Activated CD8-positive, alpha-beta T cell treated with anti-CD3 and anti-CD28 coated beads, Interleukin-2, amount 10 ng/mL, durations not matched to agents 7 days and 5 days (primary cell): Measurements from ENCODE around the gene PADI6. TPM values are rescaled to one million over a fixed set of nuclear protein-coding genes. Genes with fewer than 3 reads are reported as not detected.
A peak's percentile ranks its signal among the peaks of the same experiment; 100 is the strongest.

Source experiments
- ATAC-seq: fragments of 150-1000 bp; cut with Tn5 transposase; one replicate; pipeline ENCODE4 v1.10.0; 2021; ENCODE audit warnings: moderate library complexity
- CTCF ChIA-PET: fragments of 350-600 bp; sonication (Branson Sonifier 250); formaldehyde crosslinking; loops from one replicate; lab custom pipeline; 2021; ENCODE audit warnings: antibody characterized with exemption; lab: Charles Lee
- POLR2A ChIA-PET: fragments of 350-600 bp; sonication (Branson Sonifier 250); formaldehyde crosslinking; loops from one replicate; lab custom pipeline; 2021; ENCODE audit warnings: antibody characterized with exemption; lab: Charles Lee
- DNase-seq: peaks from one replicate; pipeline ENCODE4 v3.0.0-alpha.2; 2020
- H3K27ac Mint-ChIP-seq: one replicate; pipeline ENCODE4 v1.8.0; 2021; ENCODE audit warnings: mild to moderate bottlenecking, mixed read lengths
- H3K27me3 Mint-ChIP-seq: one replicate; pipeline ENCODE4 v1.8.0; 2021; ENCODE audit warnings: low read depth, mixed read lengths
- H3K36me3 Mint-ChIP-seq: one replicate; pipeline ENCODE4 v1.8.0; 2021; ENCODE audit warnings: low read depth, mixed read lengths
- H3K4me1 Mint-ChIP-seq: one replicate; pipeline ENCODE4 v1.8.0; 2021; ENCODE audit warnings: low read depth, mixed read lengths
- H3K4me3 Mint-ChIP-seq: one replicate; pipeline ENCODE4 v1.8.0; 2021; ENCODE audit warnings: mild to moderate bottlenecking, mixed read lengths
- H3K9me3 Mint-ChIP-seq: one replicate; pipeline ENCODE4 v1.8.0; 2022; ENCODE audit warnings: mixed read lengths; ENCODE audit not compliant: insufficient read depth
- total RNA-seq, 2 experiments: library from RNA; stranded (reverse); gene quantifications; one replicate each; pipeline ENCODE4 v1.2.3, GENCODE V29; 2021

PADI6 gene
- total RNA-seq, 2 experiments from 2014 or later: not detected

DNA sequence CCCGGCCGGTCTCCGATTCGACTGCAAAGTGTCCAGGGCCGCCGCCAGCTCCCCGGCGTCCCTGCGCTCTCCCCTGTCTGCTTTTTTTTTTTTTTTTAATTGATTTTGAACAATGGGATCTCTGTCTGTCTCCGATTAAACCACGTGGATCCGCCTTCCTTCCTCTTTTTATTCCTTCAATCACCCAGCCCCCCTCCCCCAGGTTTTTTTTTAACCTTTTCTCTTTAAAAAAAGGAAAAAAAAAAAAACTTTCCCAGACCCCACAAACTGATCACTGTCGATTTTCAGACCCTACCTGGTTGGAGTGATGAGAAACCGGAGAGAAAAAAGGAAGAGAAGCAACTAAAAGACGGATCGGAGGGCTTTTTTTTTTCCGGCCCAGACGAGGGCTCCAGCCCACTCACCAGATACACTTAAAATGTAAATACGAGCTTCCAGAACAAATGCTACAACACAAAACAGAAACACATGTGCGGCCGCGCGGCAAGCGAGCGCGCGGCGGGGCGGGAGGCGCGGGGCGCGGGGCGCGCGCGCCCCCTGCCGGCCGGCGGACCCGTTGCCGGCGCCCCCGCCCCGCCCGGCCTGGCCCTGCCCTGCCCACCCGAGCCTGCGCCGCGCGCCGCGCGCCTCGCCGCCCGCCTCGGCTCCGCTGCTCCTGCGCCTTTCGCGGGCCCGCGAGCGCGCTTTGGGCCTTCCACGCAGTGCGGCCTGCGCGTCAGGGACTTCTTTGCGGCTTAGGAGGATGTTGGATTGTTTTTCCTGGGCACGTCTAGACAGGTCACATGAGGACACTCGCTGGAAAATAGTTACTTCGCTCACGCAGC is 67.5 kb downstream of the PADI6 start, which contains the start of gene RCC2:
RCC2 (minus strand) TSS at position 428 of the 824 bp plus-strand sequence. CDS start 1,163 bp downstream, outside the sequence.
- DNase-seq (peak; percentile 76), ATAC-seq (peak; percentile 78)
- H3K27ac Mint-ChIP-seq: peak within 1 kb of the TSS; percentile 95
- H3K27me3 Mint-ChIP-seq: no peaks in the 10 kb centered on the region
- peaks cover 54% of the 10 kb centered on the region for H3K4me1 Mint-ChIP-seq
- H3K36me3 Mint-ChIP-seq: peaks cover 28% of the 10 kb centered on the region
- ChIA-PET CTCF (interaction anchor here (0.7 to 1.0 kb wide), 3 partner anchors 12 to 17 kb away, joined by 3 to 4 read pairs (median 3); no protein-coding TSS in a partner anchor), POLR2A (interaction anchor here (1.0 to 1.4 kb wide), 3 partner anchors 13 to 386 kb away, joined by 3 to 4 read pairs (median 3); partner anchors contain the start of gene SDHB)
- H3K4me3 Mint-ChIP-seq: peak within 1 kb of the TSS; percentile 96
- no peaks in the 10 kb centered on the region for H3K9me3 Mint-ChIP-seq

GRCh38 chr1:17440074-17440826 is 68.3 kb downstream of the PADI6 start:
- H3K36me3 Mint-ChIP-seq: peaks cover 20% of the 10 kb centered on the region
- DNase-seq (no peak), ATAC-seq (no peak)
- H3K4me3 Mint-ChIP-seq: peak overlapping the region; percentile 96
- ChIA-PET CTCF (interaction anchor here (0.7 to 1.0 kb wide), 2 partner anchors 11 to 13 kb away, joined by 3 to 4 read pairs; no protein-coding TSS in a partner anchor), POLR2A (interaction anchor here (1.0 kb wide), 1 partner anchor 37 kb away, joined by 3 read pairs; no protein-coding TSS in a partner anchor)
- H3K4me1 Mint-ChIP-seq: peaks cover 47% of the 10 kb centered on the region
- peak overlapping the region; percentile 79 for H3K27ac Mint-ChIP-seq
- no peaks in the 10 kb centered on the region for H3K9me3 Mint-ChIP-seq
- no peaks in the 10 kb centered on the region for H3K27me3 Mint-ChIP-seq

- H3K9me3 Mint-ChIP-seq: no peaks in the 10 kb centered on the region
- CTCF ChIA-PET: interaction anchor here (1.0 kb wide), 1 partner anchor 11 kb away, joined by 4 read pairs; no protein-coding TSS in a partner anchor
- no peak for ATAC-seq
- peak overlapping the region; percentile 79 for H3K27ac Mint-ChIP-seq
- POLR2A ChIA-PET: no interaction called here
- no peaks in the 10 kb centered on the region for H3K27me3 Mint-ChIP-seq
- peaks cover 43% of the 10 kb centered on the region for H3K4me1 Mint-ChIP-seq
- no peak for DNase-seq
- peak overlapping the region; percentile 96 for H3K4me3 Mint-ChIP-seq
- peaks cover 17% of the 10 kb centered on the region for H3K36me3 Mint-ChIP-seq
These were observed 68.8 kb downstream of the PADI6 start for GRCh38 chr1:17440827-17441168.

GRCh38 chr1:17441265-17441992 is 69.4 kb downstream of the PADI6 start:
- no peaks in the 10 kb centered on the region for H3K27me3 Mint-ChIP-seq
- POLR2A ChIA-PET: no interaction called here
- peaks cover 11% of the 10 kb centered on the region for H3K36me3 Mint-ChIP-seq
- ATAC-seq: no peak
- peak overlapping the region; percentile 40 for H3K4me3 Mint-ChIP-seq
- DNase-seq: peak; percentile 23
- H3K9me3 Mint-ChIP-seq: no peaks in the 10 kb centered on the region
- CTCF ChIA-PET: no interaction called here
- H3K27ac Mint-ChIP-seq: peak overlapping the region; percentile 79
- peaks cover 37% of the 10 kb centered on the region for H3K4me1 Mint-ChIP-seq

GRCh38 chr1:17441993-17442357 is 70.0 kb downstream of the PADI6 start:
- ChIA-PET POLR2A (no interaction called here), CTCF (no interaction called here)
- peak overlapping the region; percentile 22 for H3K4me3 Mint-ChIP-seq
- ATAC-seq: no peak
- no peak for DNase-seq
- peak overlapping the region; percentile 79 for H3K27ac Mint-ChIP-seq
- H3K4me1 Mint-ChIP-seq: peaks cover 31% of the 10 kb centered on the region
- peaks cover 5% of the 10 kb centered on the region for H3K36me3 Mint-ChIP-seq
- no peaks in the 10 kb centered on the region for H3K9me3 Mint-ChIP-seq
- no peaks in the 10 kb centered on the region for H3K27me3 Mint-ChIP-seq

- ChIA-PET CTCF (no interaction called here), POLR2A (no interaction called here)
- Mint-ChIP-seq H3K36me3 (peaks cover 2% of the 10 kb centered on the region), H3K4me3 (no peak overlapping the region), H3K27me3 (no peaks in the 10 kb centered on the region), H3K27ac (no peak overlapping the region), H3K9me3 (no peaks in the 10 kb centered on the region), H3K4me1 (peaks cover 30% of the 10 kb centered on the region)
- ATAC-seq (no peak), DNase-seq (no peak)
These were observed 70.8 kb downstream of the PADI6 start for GRCh38 chr1:17442841-17443240.

GRCh38 chr1:17447501-17447992 is 75.6 kb downstream of the PADI6 start:
- no peaks in the 10 kb centered on the region for H3K27me3 Mint-ChIP-seq
- no peak overlapping the region for H3K27ac Mint-ChIP-seq
- ATAC-seq: no peak
- no peaks in the 10 kb centered on the region for H3K36me3 Mint-ChIP-seq
- ChIA-PET CTCF (interaction anchor here (1.0 kb wide), 1 partner anchor 55 kb away, joined by 3 read pairs; no protein-coding TSS in a partner anchor), POLR2A (no interaction called here)
- DNase-seq: no peak
- H3K4me3 Mint-ChIP-seq: no peak overlapping the region
- peaks cover 10% of the 10 kb centered on the region for H3K4me1 Mint-ChIP-seq
- no peaks in the 10 kb centered on the region for H3K9me3 Mint-ChIP-seq

Other genes with a start within 250 kb of the PADI6 start
- not detected for gene PADI1, start 167.1 kb upstream of the PADI6 start, total RNA-seq
- not detected for gene PADI3, start 123.1 kb upstream of the PADI6 start, total RNA-seq
- 1 to 10 TPM in 1 of 2 experiments, under 1 TPM in 1; 0.95 to 1.0 TPM for gene PADI4, start 64.0 kb upstream of the PADI6 start, total RNA-seq
- gene RCC2, start 67.5 kb downstream of the PADI6 start, total RNA-seq: 100 to 1,000 TPM; 151 to 152 TPM
- not detected for gene ARHGEF10L, start 167.5 kb downstream of the PADI6 start, total RNA-seq